GM23248 (cell line): ENCODE measurements around the gene VILL. TPM values are rescaled to one million over a fixed set of nuclear protein-coding genes. Genes with fewer than 3 reads are reported as not detected.

Source experiments
- DNase-seq: peaks from one replicate; pipeline ENCODE4 v3.0.0-alpha.2; 2015
- H2AFZ ChIP-seq: fragments of 200-600 bp; sonication (generic); 2 replicates; pipeline ENCODE4 v1.6.1; 2016; ENCODE audit warnings: antibody characterized with exemption
- H3F3A ChIP-seq: fragments of 200-600 bp; sonication (generic); 2 replicates; pipeline ENCODE4 v1.6.1; 2016; ENCODE audit warnings: mild to moderate bottlenecking, antibody characterized with exemption, mixed run types; ENCODE audit not compliant: insufficient read depth
- H3K27ac ChIP-seq: fragments of 200-600 bp; sonication (generic); 2 replicates; pipeline ENCODE4 v1.5.1; 2016; ENCODE audit warnings: mild to moderate bottlenecking
- H3K27me3 ChIP-seq: fragments of 200-600 bp; sonication (generic); replicated peaks from 2 replicates; pipeline ENCODE4 v1.6.1; 2016; ENCODE audit warnings: mild to moderate bottlenecking; ENCODE audit not compliant: insufficient read depth
- H3K36me3 ChIP-seq: fragments of 200-600 bp; sonication (generic); 2 replicates; pipeline ENCODE4 v1.6.1; 2016; ENCODE audit warnings: low read depth, mild to moderate bottlenecking
- H3K4me1 ChIP-seq: fragments of 200-600 bp; sonication (generic); 2 replicates; pipeline ENCODE4 v1.6.1; 2016; ENCODE audit warnings: mild to moderate bottlenecking; ENCODE audit not compliant: insufficient read depth
- H3K4me2 ChIP-seq: fragments of 200-600 bp; sonication (generic); one replicate; pipeline ENCODE4 v1.6.1; 2016; ENCODE audit warnings: mild to moderate bottlenecking; ENCODE audit not compliant: unreplicated experiment
- H3K4me3 ChIP-seq: fragments of 200-600 bp; sonication (generic); 2 replicates; pipeline ENCODE4 v1.5.1; 2016; ENCODE audit warnings: mild to moderate bottlenecking
- H3K79me2 ChIP-seq: fragments of 200-600 bp; sonication (generic); 2 replicates; pipeline ENCODE4 v1.6.1; 2016; ENCODE audit warnings: mild to moderate bottlenecking; ENCODE audit not compliant: insufficient read depth
- H3K9ac ChIP-seq: fragments of 200-600 bp; sonication (generic); 2 replicates; pipeline ENCODE4 v1.6.1; 2016; ENCODE audit warnings: mild to moderate bottlenecking
- H3K9me2 ChIP-seq: fragments of 200-600 bp; sonication (generic); 2 replicates; pipeline ENCODE4 v1.6.1; 2016; ENCODE audit warnings: mixed run types, mild to moderate bottlenecking, moderate library complexity; ENCODE audit not compliant: insufficient read depth
- H3K9me3 ChIP-seq: fragments of 200-600 bp; sonication (generic); one replicate; pipeline ENCODE4 v1.6.1; 2017; ENCODE audit warnings: low read depth
- H4K20me1 ChIP-seq: fragments of 200-600 bp; sonication (generic); 2 replicates; pipeline ENCODE4 v1.6.0; 2016; ENCODE audit not compliant: insufficient read depth
- EZH2 ChIP-seq: fragments of 200-600 bp; sonication (generic); IDR thresholded peaks from 2 replicates; pipeline ENCODE4 v1.6.1; 2018; ENCODE audit warnings: antibody characterized with exemption, mild to moderate bottlenecking; ENCODE audit not compliant: insufficient read depth, poor library complexity, severe bottlenecking
- EZH2phosphoT487 ChIP-seq: fragments of 200-600 bp; sonication (generic); IDR thresholded peaks from 2 replicates; pipeline ENCODE4 v1.6.1; 2018; ENCODE audit warnings: antibody characterized with exemption, moderate library complexity, mild to moderate bottlenecking, low read depth; ENCODE audit not compliant: insufficient read depth
- WGBS, 2 experiments: methylation state at CpG; one replicate each; pipeline ENCODE4 v1.1.6; 2015 to 2017; ENCODE audit warnings: low lambda C conversion rate in 2 of 2, low coverage in 1 of 2; ENCODE audit errors: missing lambda C conversion rate in 2 of 2; 5-methylcytosine and 5-hydroxymethylcytosine counted together
- in situ Hi-C: fragments of 300-500 bp; cut with MboI; formaldehyde crosslinking; loops from 2 replicates; pipeline ENCODE4 v1.15.0; 2020
- polyA plus RNA-seq: library from polyadenylated mRNA; unstranded; fragments of >200 nt; fragmentation: Nextera tagmentation; extraction: Ambion mirVana; gene quantifications from 2 replicates; pipeline ENCODE4 v1.2.1, GENCODE V29; 2016
- total RNA-seq: library from RNA; depleted of rRNA; stranded (reverse); fragments of >200 nt; shearing (Covaris generic); gene quantifications from 2 replicates; pipeline ENCODE4 v1.2.3, GENCODE V29; 2014

Gene VILL
- total and polyA plus RNA-seq, 2 experiments from 2014 or later: 2.8 to 12.4 TPM

DNA sequence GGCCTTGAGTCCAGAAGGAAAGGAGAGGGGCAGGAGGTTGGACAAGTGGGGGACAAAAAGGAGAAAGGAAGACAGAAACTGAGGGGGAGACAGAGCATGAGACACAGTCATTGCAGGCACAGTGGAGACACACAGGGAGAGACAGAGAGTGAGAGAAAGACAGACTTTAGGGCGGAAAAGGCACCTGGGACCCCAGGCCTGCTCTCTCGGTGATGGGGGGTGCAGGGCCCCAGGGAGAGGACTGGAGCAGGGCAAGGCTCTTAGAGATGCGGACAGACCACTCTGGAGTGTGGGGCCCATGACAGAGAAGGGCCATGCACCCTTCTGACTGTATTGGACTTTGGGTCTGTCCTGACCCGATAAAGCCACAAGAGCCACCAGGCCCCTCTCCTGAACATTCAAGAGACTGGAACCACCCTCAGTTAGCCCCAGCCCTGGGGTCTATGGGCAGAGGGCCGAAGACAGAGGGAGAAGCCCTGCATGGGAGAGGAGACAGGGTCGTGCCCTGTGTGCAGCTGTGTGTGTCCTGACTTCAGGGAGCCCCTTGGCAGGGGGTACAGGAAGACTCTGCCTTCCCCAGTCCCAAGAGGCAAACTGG, 26.4 kb downstream of the VILL start:
- no peaks in the 10 kb centered on the region for H3F3A ChIP-seq
- no peaks in the 10 kb centered on the region for H3K9me3 ChIP-seq
- no peak overlapping the region for H3K27ac ChIP-seq
- H3K9ac ChIP-seq: no peak overlapping the region
- no peak for DNase-seq
- H3K9me2 ChIP-seq: no peaks in the 10 kb centered on the region
- no peaks in the 10 kb centered on the region for H3K4me1 ChIP-seq
- peaks cover 13% of the 10 kb centered on the region for H3K36me3 ChIP-seq
- no peak overlapping the region for H3K4me2 ChIP-seq
- in situ Hi-C loops: no loop called here
- no peak overlapping the region for H3K4me3 ChIP-seq
- H3K79me2 ChIP-seq: no peaks in the 10 kb centered on the region
- H2AFZ ChIP-seq: no peak overlapping the region
- no peak for TF ChIP-seq EZH2phosphoT487
- TF ChIP-seq EZH2: no peak
- WGBS, 2 experiments: 87 to 90% methylated on average over 6 of the region's 6 CpGs
- H4K20me1 ChIP-seq: no peaks in the 10 kb centered on the region
- no peaks in the 10 kb centered on the region for H3K27me3 ChIP-seq

DNA sequence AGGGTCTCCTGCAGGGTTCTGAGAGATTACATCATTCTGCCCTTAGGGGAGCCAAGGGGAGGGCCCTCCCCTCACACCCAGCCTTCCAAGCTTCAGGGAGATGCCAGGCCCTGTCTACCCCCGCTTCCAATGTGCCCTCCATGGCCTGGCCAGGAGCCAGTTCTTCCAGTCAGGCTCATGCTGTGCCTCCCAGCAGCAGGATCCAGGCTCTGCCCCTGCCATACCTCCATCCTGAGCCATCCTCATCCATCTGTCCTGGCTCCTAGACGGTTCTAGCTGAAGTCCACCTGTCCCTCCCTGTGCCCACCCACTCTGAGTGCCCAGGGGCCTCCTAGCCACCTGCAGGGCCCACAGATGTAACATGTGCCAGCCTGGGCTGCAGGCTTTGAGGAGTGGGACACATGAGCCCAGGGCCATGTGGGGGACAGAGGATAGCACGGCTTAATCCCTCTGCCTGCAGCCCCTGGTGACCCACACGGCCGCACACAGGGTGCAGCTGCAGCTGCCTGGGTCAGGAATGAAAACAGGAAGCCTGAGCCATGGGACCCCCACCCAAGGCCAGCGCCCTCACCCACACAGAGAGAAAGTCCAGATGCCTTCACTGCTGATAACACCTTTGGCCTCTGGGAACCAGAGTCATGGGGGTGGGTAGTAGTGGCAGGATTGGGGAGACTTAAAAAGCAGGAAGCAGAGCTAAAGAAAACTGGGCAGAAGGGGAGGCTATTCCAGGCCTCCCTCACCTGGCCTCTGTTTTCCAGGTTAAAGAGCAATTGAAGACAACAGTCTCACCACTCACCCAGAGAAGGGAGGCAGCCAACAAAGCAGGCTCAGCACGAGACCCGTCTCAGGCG, 27.1 kb downstream of the VILL start:
- 84% methylated on average over 9 of the region's 9 CpGs for WGBS, 2 experiments
- in situ Hi-C loops: no loop called here

DNA sequence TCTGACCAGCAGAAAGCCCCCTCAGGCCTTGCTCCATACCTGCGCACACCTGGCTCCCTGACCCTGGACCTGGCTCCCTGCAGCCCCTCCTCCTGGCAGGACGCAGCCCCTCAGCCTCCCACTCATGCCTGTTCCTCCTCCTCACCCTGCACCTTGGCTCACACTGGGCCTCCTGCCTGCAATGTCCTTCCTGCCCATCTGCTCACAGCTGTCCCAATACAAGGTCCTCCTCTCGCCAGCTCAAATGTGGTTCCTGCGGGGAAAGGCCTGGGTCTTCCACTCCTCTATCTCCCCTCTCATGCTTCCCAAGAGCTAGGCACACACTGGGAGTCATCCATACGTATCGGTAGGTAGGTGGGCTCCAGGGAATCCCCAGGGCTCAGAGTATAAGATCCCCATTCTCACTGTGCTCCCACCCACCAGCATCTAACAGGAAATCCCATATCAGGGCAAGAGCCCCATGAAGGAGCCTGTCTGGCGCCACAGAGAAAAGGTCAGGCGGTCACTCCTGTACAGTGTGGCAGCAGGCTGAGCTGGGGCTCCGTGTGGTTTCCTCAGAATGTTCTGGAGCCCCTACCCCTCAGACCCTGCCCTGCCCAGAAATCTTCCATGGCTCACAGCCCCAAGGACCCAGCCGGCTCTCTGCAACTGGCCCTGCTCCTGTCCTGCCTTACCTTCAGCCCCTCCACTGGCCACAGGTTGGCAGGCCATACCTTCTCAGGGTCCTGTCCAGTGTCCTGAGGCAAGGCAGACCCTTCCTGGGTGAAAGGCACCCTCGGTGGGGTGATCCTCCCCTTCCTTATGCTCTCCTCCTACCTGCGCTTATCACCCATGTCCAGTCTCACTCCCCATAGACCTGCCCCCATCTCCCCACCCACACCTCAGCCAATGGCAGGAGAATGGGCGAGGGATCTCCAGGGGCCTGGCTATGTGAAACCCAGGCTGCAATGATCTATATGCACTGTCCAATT, 28.0 kb downstream of the VILL start:
- Histone ChIP-seq H3K27ac (no peak overlapping the region), H3K4me3 (no peak overlapping the region), H3F3A (no peaks in the 10 kb centered on the region), H2AFZ (no peak overlapping the region), H3K36me3 (peaks cover 13% of the 10 kb centered on the region), H3K27me3 (no peaks in the 10 kb centered on the region), H3K79me2 (no peaks in the 10 kb centered on the region), H3K4me1 (no peaks in the 10 kb centered on the region), H3K9me3 (no peaks in the 10 kb centered on the region), H3K4me2 (no peak overlapping the region), H3K9ac (no peak overlapping the region), H4K20me1 (no peaks in the 10 kb centered on the region), H3K9me2 (no peaks in the 10 kb centered on the region)
- in situ Hi-C loops: no loop called here
- TF ChIP-seq EZH2phosphoT487: no peak
- TF ChIP-seq EZH2: no peak
- WGBS, 2 experiments: 86% methylated on average over 13 of the region's 13 CpGs
- no peak for DNase-seq

More for the DNA sequence above, 27.1 kb downstream of the VILL start:
- no peaks in the 10 kb centered on the region for H3K79me2 ChIP-seq
- no peak overlapping the region for H3K4me3 ChIP-seq
- H3K36me3 ChIP-seq: peaks cover 13% of the 10 kb centered on the region
- H3K9ac ChIP-seq: no peak overlapping the region
- no peaks in the 10 kb centered on the region for H3K4me1 ChIP-seq
- H3K9me2 ChIP-seq: no peaks in the 10 kb centered on the region
- H3K9me3 ChIP-seq: no peaks in the 10 kb centered on the region
- H3K27ac ChIP-seq: no peak overlapping the region
- TF ChIP-seq EZH2phosphoT487 (no peak), EZH2 (no peak)
- H3K4me2 ChIP-seq: no peak overlapping the region
- no peak for DNase-seq
- H3F3A ChIP-seq: no peaks in the 10 kb centered on the region
- no peaks in the 10 kb centered on the region for H3K27me3 ChIP-seq
- H4K20me1 ChIP-seq: no peaks in the 10 kb centered on the region
- H2AFZ ChIP-seq: no peak overlapping the region

DNA sequence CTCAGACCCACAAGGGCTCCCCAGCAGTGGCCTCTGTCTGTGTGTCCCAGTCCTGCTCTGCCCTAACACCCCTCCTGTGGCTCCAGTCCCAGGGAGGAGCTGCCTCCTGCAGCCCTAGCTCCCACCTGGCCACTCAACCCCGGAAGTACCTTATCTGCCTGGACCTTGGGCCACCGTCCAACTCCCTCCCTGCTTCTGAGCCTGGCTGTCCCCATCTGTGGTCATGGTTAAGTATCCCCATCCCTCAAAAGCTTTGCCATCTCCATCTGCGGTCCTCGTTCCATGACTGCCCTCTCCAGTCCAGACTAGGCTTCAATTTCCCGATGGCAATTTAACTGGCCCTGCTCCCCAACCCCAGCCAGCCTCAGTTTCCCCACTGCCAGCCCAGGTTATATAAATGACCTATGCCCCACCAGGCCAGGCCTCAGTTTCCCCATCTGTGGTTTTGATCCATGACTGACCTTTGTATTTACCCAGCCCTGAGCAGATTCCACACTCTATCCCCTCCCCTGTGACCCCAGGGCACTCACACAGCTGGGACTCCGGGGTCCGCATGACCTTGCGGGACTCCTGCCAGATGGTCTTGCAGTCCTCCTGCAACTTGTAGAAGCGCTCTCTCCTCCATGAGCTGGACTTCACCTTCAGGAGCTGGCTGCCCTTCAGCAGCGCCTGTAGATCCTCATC, 29.2 kb downstream of the VILL start:
- no peak for DNase-seq
- WGBS, 2 experiments: 89 to 93% methylated on average over 10 of the region's 10 CpGs
- Histone ChIP-seq H3K4me2 (no peak overlapping the region), H3K9me3 (no peaks in the 10 kb centered on the region), H3K4me3 (no peak overlapping the region), H4K20me1 (no peaks in the 10 kb centered on the region), H3K9ac (no peak overlapping the region), H3K79me2 (no peaks in the 10 kb centered on the region), H3K27ac (no peak overlapping the region), H3K9me2 (no peaks in the 10 kb centered on the region), H3K27me3 (no peaks in the 10 kb centered on the region), H2AFZ (no peak overlapping the region), H3K4me1 (no peaks in the 10 kb centered on the region), H3K36me3 (peaks cover 7% of the 10 kb centered on the region), H3F3A (no peaks in the 10 kb centered on the region)
- TF ChIP-seq EZH2 (no peak), EZH2phosphoT487 (no peak)
- in situ Hi-C loops: no loop called here
